AG08396 (cell line): ENCODE results near the gene PPFIA1.

Source experiments
- DNase-seq: peaks from one replicate; pipeline ENCODE4 v3.0.0; 2012; ENCODE audit warnings: low spot score, mixed read lengths

Gene PPFIA1

DNA sequence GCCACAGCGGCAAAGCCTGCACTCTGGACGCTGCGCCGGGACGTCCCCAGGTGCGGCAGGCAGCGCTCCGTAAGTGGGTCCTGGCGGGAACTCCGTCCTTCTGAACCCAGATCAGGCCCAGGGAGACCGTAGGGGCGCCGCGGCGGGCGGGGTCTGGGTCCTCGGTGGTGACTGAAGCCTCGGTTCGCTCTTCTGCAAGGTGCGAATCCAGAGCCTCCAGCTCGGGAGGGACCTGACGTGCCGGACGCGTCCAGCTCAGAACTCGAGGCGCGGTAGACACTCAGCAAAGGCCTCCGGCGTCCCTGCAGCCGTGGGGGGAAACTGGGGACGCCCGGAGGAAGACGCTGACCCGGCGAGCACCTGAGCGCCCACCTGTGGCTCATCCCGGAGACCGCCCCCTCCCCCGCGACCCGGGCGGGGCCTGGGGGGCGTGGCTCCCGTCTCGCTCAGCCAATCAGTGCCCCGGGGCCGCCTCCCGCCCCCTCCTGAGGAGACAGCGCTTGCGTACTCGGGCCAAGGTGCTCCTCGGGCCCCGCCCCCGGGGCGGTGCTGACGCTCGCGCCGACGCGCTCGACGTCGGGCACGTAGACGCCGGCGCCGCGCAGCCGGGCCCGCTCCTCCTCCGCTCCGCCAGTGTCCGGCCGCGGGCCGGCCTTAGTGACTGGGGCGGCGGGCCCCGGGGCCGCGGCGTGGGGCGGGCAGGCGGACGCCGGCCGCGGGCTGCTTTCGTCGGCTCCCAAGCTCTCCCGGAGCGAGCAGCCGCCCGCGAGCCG is at the start of gene PPFIA1:
TSS of gene PPFIA1 (plus strand) at position 587 of the 773 bp plus-strand sequence. CDS start 1,483 bp downstream, outside the sequence.
- peak; percentile 99 for DNase-seq

DNA sequence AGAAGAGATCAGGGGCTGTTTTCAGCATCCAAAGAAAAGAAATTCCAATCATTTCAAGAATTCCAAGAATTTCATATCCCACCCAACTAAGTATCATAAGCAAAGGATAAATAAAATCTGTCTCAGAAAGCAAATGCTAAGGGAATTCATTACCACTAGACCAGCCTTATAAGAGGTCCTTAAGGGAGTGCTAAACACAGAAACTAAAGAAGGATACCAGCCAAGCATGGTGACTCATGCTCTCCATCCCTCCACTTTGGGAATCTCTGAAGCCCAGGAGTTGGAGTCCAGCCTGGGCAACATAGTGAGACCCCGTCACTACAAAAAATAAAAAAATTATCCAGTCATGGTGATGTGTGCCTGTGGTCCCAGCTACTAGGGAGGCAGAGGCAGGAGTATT is 49.6 kb upstream of the PPFIA1 start:
- no peak for DNase-seq

- DNase-seq, result no peak
Measured at GRCh38 chr11:70225681-70226177, 44.8 kb upstream of the PPFIA1 start.

DNA sequence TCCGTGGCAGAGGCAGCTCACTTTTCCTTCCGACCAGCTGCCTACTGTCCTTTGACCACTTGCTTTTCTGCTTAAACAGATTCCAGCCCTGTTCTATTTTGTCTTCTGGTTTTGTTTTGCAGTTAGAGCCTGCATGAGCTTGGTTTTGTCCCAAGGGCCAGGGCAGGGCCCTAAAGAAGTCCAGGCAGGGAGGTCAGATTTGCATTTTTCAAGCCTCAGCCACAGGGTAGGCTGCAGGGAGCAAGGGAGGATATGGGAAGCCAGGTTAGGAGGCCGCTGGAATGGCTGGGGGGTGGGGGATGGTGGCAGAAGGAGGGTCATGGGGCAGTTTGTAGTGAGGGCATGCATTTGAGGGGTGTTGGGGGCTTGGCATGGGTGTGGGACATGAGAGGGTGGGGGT is 44.3 kb upstream of the PPFIA1 start:
- DNase-seq, result no peak

DNA sequence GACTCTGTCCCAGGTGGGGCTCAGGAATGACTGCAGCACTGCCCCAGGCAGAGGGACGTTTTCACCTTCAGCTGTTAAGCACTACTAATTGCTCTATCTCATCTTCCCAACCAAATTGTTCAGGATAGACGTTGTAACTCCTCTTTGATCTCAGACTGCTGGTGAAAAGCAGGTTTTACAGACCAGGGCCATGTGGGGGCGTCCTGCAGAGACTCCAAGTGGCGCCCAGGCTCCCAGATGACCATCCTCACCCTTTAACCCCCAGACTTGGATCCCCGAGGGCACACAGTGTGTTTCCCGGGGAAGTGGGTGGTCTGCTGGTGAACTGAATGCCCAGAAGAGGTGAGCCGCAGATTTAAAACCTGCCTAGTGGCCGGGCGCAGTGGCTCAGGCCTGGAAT is 43.5 kb upstream of the PPFIA1 start:
- no peak for DNase-seq

DNA sequence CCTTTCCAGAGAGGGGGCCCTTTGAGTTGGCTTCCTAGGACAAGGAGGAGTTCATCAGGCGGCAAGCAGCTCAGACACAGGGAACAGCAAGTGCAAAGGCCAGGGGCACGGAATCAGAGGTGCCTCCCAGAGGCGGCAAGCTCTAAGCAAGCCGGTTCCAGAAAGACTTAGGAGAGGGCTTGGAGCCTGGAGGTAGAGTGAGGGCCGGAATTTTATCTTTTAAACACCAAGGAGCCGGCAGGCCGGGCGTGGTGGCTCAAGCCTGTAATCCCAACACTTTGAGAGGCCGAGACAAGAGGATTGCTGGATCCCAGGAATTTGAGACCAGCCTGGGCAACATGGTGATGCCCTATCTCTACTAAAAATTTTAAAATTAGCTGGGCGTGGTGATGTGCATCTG is 40.8 kb upstream of the PPFIA1 start:
- no peak for DNase-seq

GRCh38 chr11:70230151-70230839 is 40.2 kb upstream of the PPFIA1 start:
- DNase-seq, result no peak

- DNase-seq, result no peak
Measured at GRCh38 chr11:70230840-70231710, 39.4 kb upstream of the PPFIA1 start.

DNA sequence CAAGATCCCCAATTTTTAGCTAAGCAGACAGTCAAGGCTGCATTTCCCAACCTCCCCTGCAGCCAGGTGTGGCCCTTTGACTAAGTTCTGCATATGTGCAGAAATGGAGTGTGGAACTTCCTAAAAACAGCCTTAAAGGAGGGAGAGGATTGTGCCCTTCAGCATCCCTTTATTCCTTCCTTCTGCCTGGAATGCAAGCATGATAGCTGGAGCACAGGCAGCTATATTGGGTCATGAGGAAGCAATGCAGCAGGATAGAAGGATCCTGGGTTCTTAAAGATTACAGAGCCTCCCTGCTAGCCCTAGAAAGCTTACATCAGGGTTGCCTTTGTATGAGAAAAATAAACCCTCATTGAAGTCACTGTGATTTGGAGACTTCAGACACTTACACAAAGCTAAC is 37.5 kb upstream of the PPFIA1 start:
- no peak for DNase-seq

- peak; percentile 52 for DNase-seq
Measured at GRCh38 chr11:70233511-70233934, 37.0 kb upstream of the PPFIA1 start.

DNA sequence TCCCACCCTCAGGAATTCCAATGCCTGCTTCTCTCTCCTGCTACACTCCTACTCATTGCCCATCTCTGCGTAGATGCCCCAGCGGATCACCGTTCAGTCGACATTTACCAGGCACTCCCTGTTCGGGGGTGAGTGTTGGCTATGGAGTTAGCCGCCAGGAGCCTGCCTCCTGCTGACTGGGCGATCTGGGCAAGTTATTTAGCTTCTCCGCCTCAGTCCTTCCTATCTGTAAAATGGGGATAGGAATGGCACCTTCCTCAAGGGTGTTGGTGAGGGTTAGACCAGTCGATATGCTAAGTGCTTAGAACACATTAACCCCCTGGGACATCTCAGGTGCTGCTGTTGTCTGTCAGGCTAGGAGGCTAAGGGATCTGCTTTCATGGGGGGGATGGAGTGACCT is 36.5 kb upstream of the PPFIA1 start:
- no peak for DNase-seq

- DNase-seq, result no peak
Measured at GRCh38 chr11:70240337-70240736, 30.2 kb upstream of the PPFIA1 start.

DNA sequence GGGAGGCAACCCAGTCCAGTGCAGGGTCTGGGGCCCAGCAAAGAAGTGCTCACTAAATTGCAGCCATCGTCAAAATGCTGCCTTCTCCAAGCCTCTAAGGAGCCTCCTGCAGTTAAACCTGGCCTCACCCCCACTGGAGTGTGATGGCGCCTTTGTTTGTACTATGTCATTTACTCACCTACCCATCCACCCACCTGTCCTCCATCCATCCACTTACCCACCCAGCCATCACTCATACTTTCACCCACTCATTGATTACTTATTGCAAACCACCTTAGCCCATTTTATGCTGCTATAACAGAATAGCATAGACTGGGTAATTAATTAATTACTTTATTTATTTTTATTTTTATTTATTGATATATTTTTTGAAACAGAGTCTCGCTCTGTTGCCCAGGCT is 28.8 kb upstream of the PPFIA1 start:
- no peak for DNase-seq

GRCh38 chr11:70242885-70243284 is 27.6 kb upstream of the PPFIA1 start:
- DNase-seq, result no peak

DNA sequence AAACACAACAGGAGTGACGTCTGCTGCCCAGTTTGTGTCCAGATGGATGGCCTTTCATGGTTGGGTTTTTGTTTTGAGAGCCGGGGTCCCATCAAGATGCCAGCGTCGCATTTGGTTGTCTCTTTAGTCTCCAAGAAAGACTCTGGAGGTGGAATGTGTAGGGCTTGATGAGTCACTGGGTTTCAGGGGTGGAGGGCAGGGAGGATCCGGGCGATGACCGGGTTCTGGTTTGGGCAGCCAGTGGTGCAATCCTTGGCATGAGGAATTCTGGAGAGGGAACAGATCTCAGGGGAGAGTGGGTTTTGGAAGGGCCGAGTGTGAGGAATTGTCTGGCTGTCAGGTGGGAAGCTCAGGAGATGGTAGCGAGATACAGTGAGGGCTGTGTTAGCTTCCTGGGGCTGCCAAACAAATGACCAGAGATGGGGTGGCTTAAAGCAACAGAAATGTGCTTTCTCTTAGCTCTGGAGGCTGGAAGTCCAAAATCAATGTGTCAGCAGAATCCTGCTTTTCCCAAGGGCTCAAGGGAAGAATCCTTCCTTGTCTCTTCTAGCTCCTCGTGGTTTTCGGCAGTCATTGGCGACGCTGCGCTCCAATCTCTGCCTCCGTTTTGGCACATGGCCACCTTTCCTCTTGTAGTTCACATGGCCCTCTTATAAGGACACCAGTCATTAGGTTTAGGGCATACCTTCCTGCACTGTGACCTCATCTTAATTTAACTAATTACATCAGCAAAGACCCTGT is 26.4 kb upstream of the PPFIA1 start:
- peak; percentile 48 for DNase-seq

DNA sequence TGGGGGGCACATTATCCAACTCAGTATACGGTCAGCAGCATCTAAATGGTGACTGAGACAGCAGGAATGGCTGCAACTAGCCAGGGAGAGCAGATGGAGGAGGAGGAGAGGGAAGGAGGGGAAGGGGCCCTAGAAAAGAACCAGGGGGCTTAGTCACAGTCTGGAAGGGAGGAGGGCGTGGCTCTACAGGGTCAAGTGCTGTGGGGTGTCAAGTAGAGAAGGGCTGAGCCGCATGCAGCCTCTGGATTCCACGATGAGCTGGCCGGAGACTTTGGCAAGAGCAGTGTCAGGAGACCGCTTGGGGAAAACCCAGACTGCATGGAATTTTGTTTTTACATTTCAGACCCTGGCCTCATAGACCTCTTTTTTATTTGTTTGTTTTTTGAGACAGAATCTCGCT is 25.8 kb upstream of the PPFIA1 start:
- peak; percentile 74 for DNase-seq

DNA sequence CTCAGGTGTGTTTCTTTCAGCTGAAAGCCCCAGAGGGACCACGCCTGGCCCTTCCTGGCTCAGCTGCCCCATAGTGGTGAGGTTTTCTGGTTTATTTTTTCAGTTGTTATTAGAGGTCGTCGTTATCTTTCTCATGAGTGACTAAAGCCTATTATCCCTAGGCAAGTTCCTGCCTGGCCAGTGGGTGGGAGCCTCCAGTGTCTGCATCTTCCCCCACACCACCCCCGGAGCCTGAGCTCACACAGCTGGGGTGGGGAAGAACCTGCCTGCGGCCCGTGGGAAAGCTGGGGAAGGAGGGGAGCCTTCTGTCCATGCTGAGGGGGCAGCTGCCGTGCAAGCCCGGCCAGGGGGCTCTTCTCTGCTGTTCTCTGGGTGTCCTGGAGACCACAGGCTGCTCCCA is 24.3 kb upstream of the PPFIA1 start:
- DNase-seq, result no peak

GRCh38 chr11:70247042-70247709 is 23.3 kb upstream of the PPFIA1 start:
- DNase-seq, result no peak

GRCh38 chr11:70247710-70248072 is 22.8 kb upstream of the PPFIA1 start:
- no peak for DNase-seq

GRCh38 chr11:70250876-70251658 is 19.4 kb upstream of the PPFIA1 start:
- no peak for DNase-seq
